NCI-H82 (cell line): Measurements from ENCODE around the gene CSNK2A3.

Source experiments
- DNase-seq: peaks from one replicate; lab custom pipeline; 2025; lab: John Stamatoyannopoulos, UW

CSNK2A3 gene

GRCh38 chr11:11335043-11335442 lies 18.0 kb downstream of the CSNK2A3 start:
- no peak for DNase-seq

GRCh38 chr11:11334607-11335006 lies 18.4 kb downstream of the CSNK2A3 start:
- DNase-seq, result no peak

GRCh38 chr11:11332141-11332710 lies 20.8 kb downstream of the CSNK2A3 start:
- no peak for DNase-seq

- no peak for DNase-seq
Measured at GRCh38 chr11:11329062-11329806, 23.8 kb downstream of the CSNK2A3 start.

GRCh38 chr11:11324090-11324489 lies 29.0 kb downstream of the CSNK2A3 start:
- no peak for DNase-seq

- DNase-seq, result no peak
Measured at GRCh38 chr11:11322101-11322500, 30.9 kb downstream of the CSNK2A3 start.

GRCh38 chr11:11320825-11321224 lies 32.2 kb downstream of the CSNK2A3 start:
- DNase-seq, result peak; percentile 23

- no peak for DNase-seq
Measured at GRCh38 chr11:11318961-11319360, 34.1 kb downstream of the CSNK2A3 start.

- no peak for DNase-seq
Measured at GRCh38 chr11:11318461-11318860, 34.6 kb downstream of the CSNK2A3 start.

- DNase-seq, result no peak
Measured at GRCh38 chr11:11316651-11317230, 36.3 kb downstream of the CSNK2A3 start.

GRCh38 chr11:11313902-11314692 lies 39.0 kb downstream of the CSNK2A3 start:
- no peak for DNase-seq

- no peak for DNase-seq
Measured at GRCh38 chr11:11313426-11313825, 39.6 kb downstream of the CSNK2A3 start.

GRCh38 chr11:11312738-11313137 lies 40.3 kb downstream of the CSNK2A3 start:
- no peak for DNase-seq

GRCh38 chr11:11311169-11311568 lies 41.9 kb downstream of the CSNK2A3 start:
- no peak for DNase-seq

GRCh38 chr11:11309906-11310305 lies 43.1 kb downstream of the CSNK2A3 start:
- DNase-seq, result no peak

GRCh38 chr11:11308249-11308648 lies 44.8 kb downstream of the CSNK2A3 start:
- no peak for DNase-seq

- no peak for DNase-seq
Measured at GRCh38 chr11:11306855-11307254, 46.2 kb downstream of the CSNK2A3 start.

GRCh38 chr11:11304550-11304949 lies 48.5 kb downstream of the CSNK2A3 start:
- no peak for DNase-seq

GRCh38 chr11:11302565-11302964 lies 50.5 kb downstream of the CSNK2A3 start:
- no peak for DNase-seq
